Activated naive CD4-positive, alpha-beta T cell treated with anti-CD3 and anti-CD28 coated beads for 36 hours (primary cell): ENCODE measurements around the gene QKI. TPM values are rescaled to one million over a fixed set of nuclear protein-coding genes. Genes with fewer than 3 reads are reported as not detected.
A peak's percentile ranks its signal among the peaks of the same experiment; 100 is the strongest.
"Not testable (repeated sequence)": the region's sequence is repeated elsewhere in the genome, so short reads cannot be mapped to it uniquely, and the experiment has no call there.

Experiments used
- CTCF ChIA-PET: fragments of 350-600 bp; sonication (Branson Sonifier 250); formaldehyde crosslinking; loops from one replicate; lab custom pipeline; 2021; ENCODE audit warnings: antibody characterized with exemption; lab: Charles Lee
- DNase-seq: peaks from one replicate; pipeline ENCODE4 v3.0.0-alpha.2; 2020
- H3K27ac Mint-ChIP-seq: one replicate; pipeline ENCODE4 v1.8.0; 2021; ENCODE audit warnings: mild to moderate bottlenecking, mixed read lengths
- H3K27me3 Mint-ChIP-seq: one replicate; pipeline ENCODE4 v1.8.0; 2021; ENCODE audit warnings: low read depth, mixed read lengths
- H3K36me3 Mint-ChIP-seq: one replicate; pipeline ENCODE4 v1.8.0; 2021; ENCODE audit warnings: low read depth, mixed read lengths
- H3K4me1 Mint-ChIP-seq: one replicate; pipeline ENCODE4 v1.8.0; 2021; ENCODE audit warnings: low read depth, mixed read lengths
- H3K4me3 Mint-ChIP-seq: one replicate; pipeline ENCODE4 v1.8.0; 2021; ENCODE audit warnings: mild to moderate bottlenecking, moderate library complexity, mixed read lengths
- H3K9me3 Mint-ChIP-seq: one replicate; pipeline ENCODE4 v1.8.0; 2021; ENCODE audit warnings: mixed read lengths
- intact Hi-C: fragments of 100-400 bp; cut with micrococcal nuclease; formaldehyde crosslinking; loops from one replicate; pipeline ENCODE4 v1.15.1; 2023
- total RNA-seq, 2 experiments: library from RNA; stranded (reverse); gene quantifications; one replicate each; pipeline ENCODE4 v1.2.3, GENCODE V29; 2021

Gene QKI
- total RNA-seq, 2 experiments from 2014 or later, result 34.6 to 38.4 TPM

GRCh38 chr6:163438298-163438939 is 23.9 kb downstream of the QKI start:
- CTCF ChIA-PET, result no interaction called here
- DNase-seq, result peak; percentile 8
- Mint-ChIP-seq H3K4me3 (no peak overlapping the region), H3K27me3 (no peaks in the 10 kb centered on the region), H3K4me1 (peaks cover 53% of the 10 kb centered on the region), H3K27ac (no peak overlapping the region), H3K9me3 (no peaks in the 10 kb centered on the region), H3K36me3 (peaks cover 5% of the 10 kb centered on the region)
- intact Hi-C loops, result loop anchor here (2.0 kb wide), 1 partner anchor 22 kb away; no protein-coding TSS in a partner anchor

GRCh38 chr6:163438940-163439335 is 24.4 kb downstream of the QKI start:
- Mint-ChIP-seq H3K4me1 (peaks cover 54% of the 10 kb centered on the region), H3K9me3 (no peaks in the 10 kb centered on the region), H3K36me3 (peaks cover 5% of the 10 kb centered on the region), H3K4me3 (no peak overlapping the region), H3K27me3 (no peaks in the 10 kb centered on the region), H3K27ac (no peak overlapping the region)
- CTCF ChIA-PET, result no interaction called here
- intact Hi-C loops, result loop anchor here (2.0 kb wide), 1 partner anchor 22 kb away; no protein-coding TSS in a partner anchor
- no peak for DNase-seq

- CTCF ChIA-PET, H3K9me3 Mint-ChIP-seq, H3K36me3 Mint-ChIP-seq, H3K4me3 Mint-ChIP-seq, H3K27ac Mint-ChIP-seq, H3K27me3 Mint-ChIP-seq, DNase-seq: not testable (repeated sequence)
- H3K4me1 Mint-ChIP-seq, result peaks cover 55% of the 10 kb centered on the region
- intact Hi-C loops, result loop anchor here (2.0 kb wide), 1 partner anchor 21 kb away; no protein-coding TSS in a partner anchor
These were observed 24.9 kb downstream of the QKI start for GRCh38 chr6:163439390-163439789.

GRCh38 chr6:163439997-163440396 is 25.5 kb downstream of the QKI start:
- H3K27ac Mint-ChIP-seq, result no peak overlapping the region
- DNase-seq, result no peak
- H3K4me1 Mint-ChIP-seq, result peaks cover 54% of the 10 kb centered on the region
- peaks cover 5% of the 10 kb centered on the region for H3K36me3 Mint-ChIP-seq
- no peaks in the 10 kb centered on the region for H3K9me3 Mint-ChIP-seq
- CTCF ChIA-PET, result no interaction called here
- no peak overlapping the region for H3K4me3 Mint-ChIP-seq
- intact Hi-C loops, result loop anchor here (2.0 kb wide), 1 partner anchor 21 kb away; no protein-coding TSS in a partner anchor
- no peaks in the 10 kb centered on the region for H3K27me3 Mint-ChIP-seq

- intact Hi-C loops, result no loop called here
- no peak overlapping the region for H3K4me3 Mint-ChIP-seq
- no peak for DNase-seq
- H3K9me3 Mint-ChIP-seq, result no peaks in the 10 kb centered on the region
- CTCF ChIA-PET, result no interaction called here
- no peaks in the 10 kb centered on the region for H3K27me3 Mint-ChIP-seq
- no peak overlapping the region for H3K27ac Mint-ChIP-seq
- H3K36me3 Mint-ChIP-seq, result peaks cover 5% of the 10 kb centered on the region
- H3K4me1 Mint-ChIP-seq, result peaks cover 52% of the 10 kb centered on the region
These were observed 27.8 kb downstream of the QKI start for GRCh38 chr6:163442336-163442735.

GRCh38 chr6:163444077-163444476 is 29.6 kb downstream of the QKI start:
- Mint-ChIP-seq H3K36me3 (peaks cover 5% of the 10 kb centered on the region), H3K4me3 (no peak overlapping the region), H3K27ac (no peak overlapping the region), H3K9me3 (no peaks in the 10 kb centered on the region), H3K4me1 (peaks cover 45% of the 10 kb centered on the region), H3K27me3 (no peaks in the 10 kb centered on the region)
- intact Hi-C loops, result no loop called here
- CTCF ChIA-PET, result no interaction called here
- no peak for DNase-seq

GRCh38 chr6:163446549-163446948 is 32.0 kb downstream of the QKI start:
- Mint-ChIP-seq H3K27ac (no peak overlapping the region), H3K4me3 (no peak overlapping the region), H3K4me1 (peaks cover 40% of the 10 kb centered on the region), H3K9me3 (no peaks in the 10 kb centered on the region), H3K27me3 (no peaks in the 10 kb centered on the region), H3K36me3 (no peaks in the 10 kb centered on the region)
- intact Hi-C loops, result no loop called here
- CTCF ChIA-PET, result no interaction called here
- no peak for DNase-seq

- DNase-seq, result no peak
- Mint-ChIP-seq H3K36me3 (no peaks in the 10 kb centered on the region), H3K4me3 (no peak overlapping the region), H3K4me1 (peaks cover 34% of the 10 kb centered on the region), H3K27ac (no peak overlapping the region), H3K9me3 (no peaks in the 10 kb centered on the region), H3K27me3 (no peaks in the 10 kb centered on the region)
- CTCF ChIA-PET, result no interaction called here
- intact Hi-C loops, result no loop called here
These were observed 34.6 kb downstream of the QKI start for GRCh38 chr6:163449076-163449475.

- no peak overlapping the region for H3K27ac Mint-ChIP-seq
- DNase-seq, result no peak
- peaks cover 54% of the 10 kb centered on the region for H3K4me1 Mint-ChIP-seq
- H3K4me3 Mint-ChIP-seq, result no peak overlapping the region
- peaks cover 18% of the 10 kb centered on the region for H3K36me3 Mint-ChIP-seq
- no peaks in the 10 kb centered on the region for H3K27me3 Mint-ChIP-seq
- intact Hi-C loops, result no loop called here
- CTCF ChIA-PET, result no interaction called here
- no peaks in the 10 kb centered on the region for H3K9me3 Mint-ChIP-seq
These were observed 39.9 kb downstream of the QKI start for GRCh38 chr6:163454425-163454824.

GRCh38 chr6:163455552-163455951 is 41.0 kb downstream of the QKI start:
- H3K4me1 Mint-ChIP-seq, result peaks cover 60% of the 10 kb centered on the region
- DNase-seq, result no peak
- peaks cover 18% of the 10 kb centered on the region for H3K36me3 Mint-ChIP-seq
- H3K27ac Mint-ChIP-seq, result no peak overlapping the region
- CTCF ChIA-PET, result interaction anchor here (0.8 kb wide), 1 partner anchor 23 kb away, joined by 3 read pairs; no protein-coding TSS in a partner anchor
- H3K9me3 Mint-ChIP-seq, result no peaks in the 10 kb centered on the region
- intact Hi-C loops, result no loop called here
- H3K27me3 Mint-ChIP-seq, result no peaks in the 10 kb centered on the region
- no peak overlapping the region for H3K4me3 Mint-ChIP-seq

- DNase-seq, result peak; percentile 7
- Mint-ChIP-seq H3K9me3 (no peaks in the 10 kb centered on the region), H3K36me3 (peaks cover 19% of the 10 kb centered on the region), H3K27me3 (no peaks in the 10 kb centered on the region), H3K27ac (peak overlapping the region; percentile 71), H3K4me1 (peaks cover 60% of the 10 kb centered on the region), H3K4me3 (no peak overlapping the region)
- intact Hi-C loops, result no loop called here
- CTCF ChIA-PET, result no interaction called here
These were observed 43.4 kb downstream of the QKI start for GRCh38 chr6:163457637-163458561.

GRCh38 chr6:163459007-163459406 is 44.5 kb downstream of the QKI start:
- CTCF ChIA-PET, result no interaction called here
- DNase-seq, result no peak
- H3K27me3 Mint-ChIP-seq, result no peaks in the 10 kb centered on the region
- H3K4me1 Mint-ChIP-seq, result peaks cover 65% of the 10 kb centered on the region
- H3K36me3 Mint-ChIP-seq, result peaks cover 22% of the 10 kb centered on the region
- H3K27ac Mint-ChIP-seq, result peak overlapping the region; percentile 97
- no peak overlapping the region for H3K4me3 Mint-ChIP-seq
- H3K9me3 Mint-ChIP-seq, result no peaks in the 10 kb centered on the region
- intact Hi-C loops, result no loop called here
